GM19438 (cell line): Measurements from ENCODE around the gene ROBO1.
"Not testable (repeated sequence)": the region's sequence is repeated elsewhere in the genome, so short reads cannot be mapped to it uniquely, and the experiment has no call there.

Source experiments
- ATAC-seq: cut with Tn5 transposase; IDR thresholded peaks from one replicate; pipeline ENCODE4 v1.9.1; 2021; ENCODE audit warnings: low read depth; ENCODE audit not compliant: unreplicated experiment

Gene ROBO1

DNA sequence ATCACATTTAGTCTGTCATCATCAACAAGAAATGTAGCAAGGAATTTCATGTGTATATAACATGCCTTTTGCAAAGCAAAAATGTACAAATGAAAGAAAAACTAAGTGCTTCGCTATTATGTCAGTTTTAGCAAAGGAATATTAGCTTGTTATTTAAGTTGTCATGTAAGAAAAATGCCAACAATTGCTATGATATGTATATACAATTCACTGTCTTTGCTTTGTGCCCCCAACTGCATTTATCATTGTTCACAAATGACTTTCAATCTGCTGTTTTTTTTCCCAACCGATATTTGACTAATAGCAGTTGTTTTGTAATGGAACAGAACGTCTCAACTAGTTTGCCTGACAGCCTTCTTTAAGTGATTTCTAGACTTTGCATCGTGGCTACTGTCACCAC lies 207.1 kb downstream of the ROBO1 start:
- no peak for ATAC-seq

DNA sequence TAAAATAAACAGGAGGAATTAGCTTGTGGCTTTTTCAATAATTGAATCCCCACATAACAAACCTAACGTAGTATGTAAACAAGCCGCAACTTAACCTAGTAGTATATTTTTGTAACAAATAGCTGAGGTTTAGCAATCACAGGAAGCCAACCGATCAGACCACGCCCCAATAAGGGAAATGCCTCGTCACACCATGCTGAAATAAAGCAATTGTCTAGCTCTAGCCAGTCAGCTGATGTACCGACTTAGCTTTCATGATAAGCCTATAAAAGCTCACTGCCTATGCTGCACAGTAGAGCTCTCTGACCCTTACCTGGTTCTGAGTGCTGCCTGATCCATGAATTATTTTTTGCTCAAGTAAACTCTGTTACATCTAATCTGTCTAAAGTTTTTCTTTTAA lies 208.9 kb downstream of the ROBO1 start:
- ATAC-seq = no peak

DNA sequence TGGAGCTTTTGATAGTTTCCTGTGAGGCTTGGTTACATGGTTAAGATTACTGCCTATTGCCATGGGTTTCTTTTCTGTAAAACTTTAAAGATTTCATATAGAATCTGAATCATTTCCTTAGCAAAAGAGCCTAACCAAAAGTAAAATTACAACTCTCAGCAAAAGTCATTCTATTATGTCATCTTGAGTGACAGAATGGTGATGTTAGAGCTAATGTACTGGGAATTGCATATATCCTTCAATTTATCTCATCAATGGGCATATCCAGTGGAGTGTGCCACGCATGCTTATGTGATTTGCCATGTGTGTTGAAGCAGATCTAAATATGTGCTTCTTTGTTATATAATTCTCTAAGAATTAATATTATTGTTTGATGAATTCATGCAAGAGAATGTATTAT lies 212.1 kb downstream of the ROBO1 start:
- no peak for ATAC-seq

DNA sequence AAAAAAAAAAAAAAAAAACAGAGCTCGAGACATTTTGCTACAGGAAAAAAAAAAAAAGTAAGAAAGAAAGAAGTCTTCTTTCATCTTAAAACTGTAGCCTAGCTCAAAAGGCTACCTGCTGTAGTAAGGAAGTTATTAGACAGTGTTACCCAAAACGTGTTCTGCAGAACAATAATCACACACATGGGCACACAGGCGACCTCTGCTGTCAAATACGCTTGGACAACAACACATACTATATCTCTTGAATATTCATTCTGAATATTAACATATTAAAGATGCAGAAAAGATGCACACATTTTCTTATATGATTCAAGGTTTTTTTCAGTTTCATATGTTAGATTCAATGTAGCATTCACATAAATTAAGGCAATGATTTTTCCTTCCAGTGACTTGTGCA lies 215.8 kb downstream of the ROBO1 start:
- no peak for ATAC-seq

GRCh38 chr3:79551321-79551892 lies 216.4 kb downstream of the ROBO1 start:
- no peak for ATAC-seq

DNA sequence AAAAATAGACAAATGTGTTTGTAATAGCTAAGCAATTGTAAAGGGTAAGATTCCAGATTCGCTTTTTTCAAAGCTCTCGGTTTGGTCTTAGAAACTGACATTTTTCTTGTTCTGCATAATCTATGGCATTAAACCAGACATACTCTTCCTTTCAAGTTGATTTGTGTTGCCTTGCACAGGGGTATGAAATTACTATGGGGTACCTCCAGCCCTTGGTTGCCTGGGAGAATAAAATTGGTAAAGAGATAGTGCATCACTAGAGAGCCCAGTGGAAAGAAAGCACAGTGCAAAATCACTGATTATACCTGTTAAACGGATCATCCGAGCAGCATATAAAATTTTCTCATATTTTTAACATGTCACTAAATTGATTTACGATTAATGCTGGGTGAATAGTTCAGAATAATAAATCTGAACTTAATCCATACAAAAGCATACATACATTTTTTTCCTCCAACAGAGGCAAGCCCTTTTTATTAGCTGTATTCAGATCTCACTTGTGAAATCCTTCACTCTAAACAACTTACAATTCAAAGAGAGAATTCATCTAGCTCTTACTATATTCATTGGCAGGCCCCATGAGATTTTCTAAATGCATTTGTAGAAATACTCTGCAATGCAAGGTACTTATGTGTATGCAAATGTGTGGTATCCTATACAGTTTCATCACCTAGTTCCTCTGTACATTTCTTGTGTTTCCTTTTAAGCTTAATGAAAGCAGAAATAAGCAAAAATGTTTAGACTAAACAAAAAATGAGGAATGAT lies 224.4 kb downstream of the ROBO1 start:
- no peak for ATAC-seq

- no peak for ATAC-seq
Observed at GRCh38 chr3:79534727-79535126, 233.1 kb downstream of the ROBO1 start.

GRCh38 chr3:79531566-79532295 lies 236.1 kb downstream of the ROBO1 start:
- ATAC-seq = no peak

- no peak for ATAC-seq
Observed at GRCh38 chr3:79521221-79521848, 246.5 kb downstream of the ROBO1 start.

DNA sequence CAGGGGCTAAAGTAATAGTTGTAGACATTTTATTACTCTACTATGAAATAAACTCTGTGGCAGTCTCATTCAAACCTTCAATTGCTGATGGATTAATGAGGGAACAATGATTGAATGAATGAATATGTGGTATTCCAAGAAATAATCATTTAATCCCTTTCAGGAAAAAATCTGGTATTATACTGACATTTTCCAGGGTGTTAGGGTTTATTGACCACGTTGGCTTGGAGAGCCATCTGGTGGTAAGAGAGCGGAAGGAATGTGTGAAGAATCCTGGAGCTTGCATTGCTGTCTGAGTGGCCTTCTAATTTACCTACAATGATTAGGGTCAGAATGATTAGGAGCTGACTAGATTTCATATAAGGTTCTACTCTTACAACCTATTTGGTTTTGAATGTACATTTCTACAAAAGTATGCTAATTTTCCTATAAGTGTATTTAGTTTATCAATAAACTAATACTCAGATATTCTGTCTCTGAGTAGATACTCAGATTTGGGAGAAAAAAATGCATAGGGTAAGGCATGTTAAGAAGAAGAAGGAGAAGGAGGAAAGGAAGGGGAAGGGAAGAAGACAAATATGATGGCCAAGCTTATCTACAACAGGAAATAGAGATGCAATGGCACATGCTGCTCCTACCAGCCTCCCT lies 249.9 kb downstream of the ROBO1 start:
- ATAC-seq = no peak

DNA sequence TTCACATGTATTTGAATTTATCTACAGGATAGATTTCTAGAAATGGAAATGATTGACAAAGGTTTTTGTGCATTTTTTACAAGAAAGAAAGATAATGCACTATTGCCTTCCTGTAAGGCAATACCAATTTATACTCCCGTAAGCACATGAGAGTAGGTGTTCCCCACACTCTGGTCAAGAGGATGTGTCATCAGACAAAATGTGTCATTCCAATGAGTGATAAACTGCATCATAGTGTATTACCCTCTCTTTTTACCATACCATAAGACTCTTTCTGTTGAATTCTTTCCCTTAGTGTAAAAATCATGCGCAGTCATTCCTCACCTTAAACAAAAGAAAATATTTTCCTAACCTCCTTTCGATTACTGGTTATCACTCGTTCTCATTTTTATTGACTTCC lies 251.0 kb downstream of the ROBO1 start:
- no peak for ATAC-seq

GRCh38 chr3:79515072-79515471 lies 252.7 kb downstream of the ROBO1 start:
- ATAC-seq = no peak

DNA sequence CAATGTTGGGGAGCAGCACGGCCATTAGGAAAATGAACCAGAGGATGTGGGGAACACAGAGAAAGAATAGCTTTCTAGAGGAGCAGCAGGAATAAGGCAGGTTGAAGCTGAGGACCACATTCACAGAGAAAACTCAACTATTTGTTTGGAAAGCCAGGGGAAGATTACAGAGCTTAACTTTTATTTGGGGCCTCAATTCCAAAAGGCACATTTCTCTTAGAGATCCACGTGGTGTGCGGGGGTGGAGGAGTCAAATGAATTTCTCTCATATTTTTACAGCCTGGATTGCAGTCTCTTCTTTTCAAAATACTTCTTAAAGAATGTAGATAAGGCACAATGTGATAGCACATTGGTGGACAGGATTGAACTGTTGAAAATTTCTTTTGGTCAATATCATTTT lies 253.7 kb downstream of the ROBO1 start:
- ATAC-seq = no peak

- ATAC-seq = no peak
Observed at GRCh38 chr3:79506751-79507150, 261.0 kb downstream of the ROBO1 start.

GRCh38 chr3:79502216-79502681 lies 265.5 kb downstream of the ROBO1 start:
- not testable (repeated sequence) for ATAC-seq

GRCh38 chr3:79497447-79498111 lies 270.2 kb downstream of the ROBO1 start:
- no peak for ATAC-seq

- no peak for ATAC-seq
Observed at GRCh38 chr3:79491029-79491641, 276.7 kb downstream of the ROBO1 start.

GRCh38 chr3:79490165-79491028 lies 277.4 kb downstream of the ROBO1 start:
- ATAC-seq = no peak

DNA sequence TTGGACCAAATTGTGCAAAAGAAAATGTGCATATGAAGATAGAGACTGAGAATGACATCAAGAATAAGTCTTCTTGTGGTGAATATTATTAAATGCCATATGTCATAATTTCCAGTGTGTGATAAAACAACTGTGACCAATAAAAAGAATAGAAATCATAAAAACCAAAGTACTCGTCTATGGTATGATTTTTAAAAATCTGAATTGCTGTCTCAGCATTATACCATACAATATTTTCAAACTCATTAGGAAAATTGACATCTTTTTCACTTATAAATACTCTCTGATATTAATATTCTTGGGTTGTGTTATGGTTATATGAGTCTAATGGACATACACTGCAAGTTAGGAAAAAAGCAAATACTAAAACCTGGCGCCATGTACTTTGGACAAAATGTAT lies 279.4 kb downstream of the ROBO1 start:
- no peak for ATAC-seq
